SW 1271 (cell line): Measurements from ENCODE around the gene ABHD11.
"Not testable (repeated sequence)": the region's sequence is repeated elsewhere in the genome, so short reads cannot be mapped to it uniquely, and the experiment has no call there.

Source experiments
- DNase-seq, 2 experiments: peaks; one replicate each; lab custom pipeline; 2025; lab: John Stamatoyannopoulos, UW

ABHD11 gene

GRCh38 chr7:73738612-73739386, at the start of gene ABHD11:
Gene ABHD11, minus strand, starts transcription at chr7:73738802. Its CDS starts 32 bp downstream, at chr7:73738770.
- DNase-seq = peak; percentile 71 to 94

DNA sequence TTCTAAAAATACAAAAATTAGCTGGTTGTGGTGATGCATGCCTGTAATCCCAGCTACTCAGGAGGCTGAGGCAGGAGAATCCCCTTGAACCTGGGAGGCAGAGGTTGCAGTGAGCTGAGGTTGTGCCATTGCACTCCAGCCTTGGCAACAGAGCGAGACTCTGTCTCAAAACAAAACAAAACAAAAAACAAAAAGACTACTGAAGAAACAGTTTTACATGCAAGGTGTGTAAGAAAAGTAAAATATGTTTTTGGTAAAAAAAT, 49.1 kb upstream of the ABHD11 start:
- not testable (repeated sequence) for DNase-seq

DNA sequence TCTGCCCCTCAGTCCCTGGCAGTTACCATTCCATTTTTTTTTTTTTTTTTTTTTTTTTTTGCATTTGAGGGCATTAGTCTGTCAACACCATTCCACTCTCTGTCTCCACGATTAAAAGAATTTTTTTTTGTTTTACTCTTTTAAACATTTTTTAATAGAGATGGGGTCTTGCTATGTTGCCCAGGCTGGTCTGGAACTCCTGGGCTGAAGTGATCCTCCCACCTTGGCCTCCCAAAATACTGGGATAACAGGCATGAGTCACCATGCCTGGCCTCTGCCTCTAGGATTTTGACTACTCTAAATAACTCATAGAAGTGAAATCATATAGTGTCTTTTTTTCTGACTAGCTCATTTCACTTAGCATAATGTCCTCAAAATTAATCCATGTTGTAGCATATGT, 48.0 kb upstream of the ABHD11 start:
- no peak for DNase-seq

DNA sequence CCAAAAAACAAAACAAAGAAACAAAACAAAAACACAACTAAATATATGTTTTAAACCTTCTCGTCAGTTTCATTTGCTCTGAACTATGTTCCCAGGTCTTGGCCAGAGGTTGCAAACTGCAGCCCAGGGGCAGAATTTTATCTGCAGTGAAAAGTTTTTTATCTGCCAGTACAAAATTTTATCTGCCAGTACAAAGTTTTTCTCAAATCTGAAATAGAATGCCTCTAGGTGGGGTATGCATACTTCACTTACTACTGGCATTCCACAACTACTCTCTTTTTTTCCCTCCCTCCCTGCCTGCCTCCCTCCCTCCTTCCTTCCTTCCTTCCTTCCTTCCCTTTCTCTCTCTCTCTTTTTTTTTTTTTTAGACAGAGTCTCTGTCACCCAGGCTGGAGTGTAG, 40.9 kb upstream of the ABHD11 start:
- DNase-seq = no peak

GRCh38 chr7:73778801-73779389, 40.3 kb upstream of the ABHD11 start:
- no peak for DNase-seq

DNA sequence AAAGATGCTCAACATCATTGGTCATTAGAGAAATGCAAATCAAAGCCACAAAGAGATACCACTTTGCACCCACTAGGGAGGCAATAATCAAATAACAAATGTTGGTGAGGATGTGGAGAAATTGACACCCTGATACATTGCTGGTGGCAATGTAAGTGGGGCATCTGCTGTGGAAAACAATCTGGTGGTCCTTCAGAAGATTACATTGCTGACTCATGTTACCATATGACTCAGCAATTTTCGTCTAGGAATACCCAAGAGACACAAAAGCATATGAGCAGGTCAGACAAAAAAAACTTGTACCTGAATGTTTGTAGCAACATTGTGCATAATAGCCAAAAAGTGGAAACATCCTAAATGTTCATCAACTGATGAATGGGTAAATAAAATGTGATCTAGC, 36.3 kb upstream of the ABHD11 start:
- DNase-seq = no peak

- no peak for DNase-seq
Measured at GRCh38 chr7:73773700-73774517, 35.3 kb upstream of the ABHD11 start.

GRCh38 chr7:73770860-73771670, 32.5 kb upstream of the ABHD11 start:
- DNase-seq = no peak

DNA sequence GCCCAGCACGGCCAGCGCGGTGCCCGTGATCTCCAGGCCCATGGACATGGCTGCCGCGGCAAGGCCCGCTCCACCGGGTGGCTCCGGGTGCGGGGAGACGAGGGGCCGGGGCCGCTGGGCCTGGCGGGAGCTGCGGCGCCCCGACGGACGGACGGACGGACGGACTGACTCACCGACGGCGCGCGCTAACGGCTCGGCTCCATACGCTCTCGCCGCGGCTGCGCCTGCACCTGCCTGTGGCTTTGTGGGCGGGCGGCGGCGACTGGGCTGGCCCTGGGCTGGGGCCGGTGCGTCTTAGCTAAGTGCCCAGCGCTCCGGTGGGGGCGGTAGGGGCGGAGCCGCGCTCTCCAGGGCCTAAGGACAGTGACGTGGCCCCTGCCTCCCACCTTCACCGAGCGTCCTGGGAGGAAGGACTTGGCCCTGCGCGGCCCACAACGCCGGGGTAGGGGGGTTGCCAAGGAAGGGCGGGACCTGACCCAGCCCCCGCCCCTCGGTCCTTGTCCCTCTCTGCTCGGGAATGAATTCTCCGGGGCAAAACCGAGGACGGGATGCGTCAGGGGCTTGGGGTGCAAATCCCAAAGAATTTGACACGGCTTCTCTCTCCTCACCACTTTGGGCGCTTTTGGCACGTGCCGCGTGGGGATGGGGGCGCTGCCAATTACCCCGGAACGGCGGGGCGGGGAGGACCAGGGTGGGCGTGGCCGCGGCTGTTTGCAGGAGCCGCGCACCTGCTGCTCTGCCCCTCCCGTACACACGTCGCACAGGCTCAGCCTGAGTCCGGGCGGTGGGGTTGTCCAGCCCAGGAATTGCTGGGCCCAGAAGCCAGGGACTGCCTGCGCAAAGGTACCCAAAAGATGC, 31.6 kb upstream of the ABHD11 start, which contains the start of gene CLDN3:
TSS of gene CLDN3 (minus strand) at position 269 of the 858 bp plus-strand sequence. CDS start at position 48, 221 bp downstream.
- DNase-seq = no peak

GRCh38 chr7:73769481-73770001, 30.9 kb upstream of the ABHD11 start:
- no peak for DNase-seq

DNA sequence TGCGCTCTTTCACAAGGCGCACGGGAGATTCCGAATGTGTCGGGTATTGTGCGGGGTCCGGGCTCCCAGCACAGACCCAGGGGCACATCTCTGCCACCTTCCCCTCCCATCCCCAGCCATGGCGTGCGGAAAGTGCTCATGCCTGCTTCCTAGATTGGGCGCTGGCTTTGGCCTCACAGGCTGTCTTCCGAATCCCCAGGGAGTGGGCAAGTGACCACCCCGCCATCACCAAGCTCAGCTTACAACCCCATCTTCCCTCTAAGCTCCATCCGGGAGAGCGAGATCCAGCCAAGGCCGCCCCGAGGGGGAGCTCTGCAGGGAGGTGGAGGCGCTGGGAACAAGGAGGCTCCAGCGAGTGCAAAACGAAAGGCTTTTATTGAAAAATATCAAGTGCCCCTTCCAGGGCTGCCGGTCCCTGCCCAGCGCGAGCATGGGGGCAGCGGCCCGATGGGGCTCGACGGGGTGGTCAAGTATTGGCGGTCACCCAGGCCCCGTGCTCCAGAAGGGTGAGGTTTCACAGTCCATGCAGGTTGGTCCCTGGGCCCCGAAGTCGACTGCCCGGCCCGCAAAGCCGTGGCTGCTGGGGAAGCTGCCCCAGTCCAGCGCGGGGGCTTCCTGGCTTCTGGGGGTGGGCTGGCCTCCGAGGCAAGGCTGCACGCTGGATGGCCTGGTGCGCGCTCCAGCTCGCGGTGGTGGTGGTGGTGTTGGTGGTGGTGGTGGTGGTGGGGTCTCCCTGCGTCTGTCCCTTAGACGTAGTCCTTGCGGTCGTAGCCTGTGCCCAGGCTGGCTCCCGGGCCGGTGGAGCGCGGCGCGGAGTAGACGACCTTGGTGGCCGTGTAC, 30.3 kb upstream of the ABHD11 start:
- DNase-seq = no peak

GRCh38 chr7:73766556-73767229, 28.1 kb upstream of the ABHD11 start:
- DNase-seq = no peak

DNA sequence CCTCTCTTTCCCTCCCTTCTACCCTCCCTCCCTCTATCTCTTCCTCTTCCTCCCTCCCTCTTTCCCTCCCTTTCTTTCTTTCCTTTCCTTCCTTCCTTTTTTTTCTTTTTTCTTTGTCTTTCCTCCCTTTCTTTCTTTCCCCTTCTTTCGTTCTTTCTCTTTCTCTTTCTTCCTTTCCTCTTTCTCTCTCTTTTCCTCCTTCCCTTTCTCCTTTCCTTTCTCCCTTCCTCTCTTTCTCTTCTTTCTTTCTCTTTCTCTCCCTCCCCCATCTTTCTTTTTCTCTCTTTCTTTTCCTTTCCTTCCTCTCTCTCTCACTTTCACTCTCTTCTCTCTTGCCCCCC, 24.0 kb upstream of the ABHD11 start:
- DNase-seq = no peak

DNA sequence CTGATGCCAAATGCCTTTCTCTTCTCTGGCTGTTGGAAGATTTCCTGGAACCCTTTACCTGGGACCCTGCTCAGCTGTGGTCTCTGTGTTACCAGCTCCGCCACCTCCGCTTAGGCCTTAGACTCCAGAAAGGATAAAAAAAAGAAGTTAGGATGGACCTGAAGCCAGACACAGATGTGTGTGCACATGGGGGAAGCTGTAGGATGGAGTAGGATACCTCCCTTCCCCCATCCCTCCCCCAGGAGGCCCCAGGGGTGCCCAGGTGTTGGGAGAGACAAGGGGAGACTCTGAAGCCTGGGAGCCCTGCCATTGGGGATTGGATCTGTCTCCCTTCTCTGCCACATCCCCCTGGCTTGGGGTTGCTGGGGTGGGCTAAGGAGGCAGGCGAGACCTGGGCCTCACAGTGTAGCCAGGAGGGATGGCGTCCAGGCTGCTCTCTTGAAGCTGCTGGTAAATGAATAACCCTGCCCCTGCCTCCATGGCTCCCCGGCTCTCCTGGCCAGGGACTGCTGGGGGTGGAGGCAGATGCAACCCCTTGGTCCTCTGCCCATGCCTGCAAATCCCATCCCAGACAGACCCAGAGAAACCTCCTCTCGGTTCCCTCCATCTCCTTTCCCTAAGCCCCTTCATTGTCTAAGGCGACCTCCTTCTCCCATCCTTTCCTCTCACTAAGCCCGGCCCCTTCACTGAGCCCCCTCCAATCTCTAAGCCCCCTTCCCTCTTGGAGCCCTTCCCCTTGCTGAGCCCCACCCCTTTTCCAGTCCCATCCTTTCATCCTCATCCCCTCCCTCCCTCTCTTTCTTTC, 23.5 kb upstream of the ABHD11 start:
- no peak for DNase-seq

DNA sequence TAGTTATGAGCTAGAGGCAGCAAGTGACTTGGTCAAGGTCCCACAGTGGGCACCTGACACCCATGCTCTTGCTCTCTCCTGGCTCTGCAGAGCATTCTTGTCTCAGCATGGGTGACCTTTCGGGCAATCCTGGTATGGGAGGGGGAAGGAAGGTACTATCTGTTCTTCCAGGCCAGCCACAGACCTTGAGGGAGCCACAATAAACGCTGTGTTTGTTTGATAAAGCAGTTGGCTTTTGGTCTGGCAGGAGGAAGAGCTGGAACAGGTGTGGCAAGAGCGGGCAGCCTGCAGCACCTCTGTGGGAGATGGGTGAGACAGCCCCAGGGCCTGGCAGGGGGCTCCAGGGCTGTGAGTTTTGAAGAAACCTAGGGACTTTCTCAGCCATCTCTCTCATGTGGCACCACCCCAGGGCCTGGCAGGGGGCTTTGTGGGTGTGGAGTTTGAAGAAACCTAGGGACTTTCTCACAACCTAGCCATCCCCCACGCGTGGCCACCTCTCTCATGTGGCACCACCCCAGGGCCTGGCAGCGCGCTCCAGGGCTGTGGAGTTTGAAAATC, 20.1 kb upstream of the ABHD11 start:
- DNase-seq = no peak

DNA sequence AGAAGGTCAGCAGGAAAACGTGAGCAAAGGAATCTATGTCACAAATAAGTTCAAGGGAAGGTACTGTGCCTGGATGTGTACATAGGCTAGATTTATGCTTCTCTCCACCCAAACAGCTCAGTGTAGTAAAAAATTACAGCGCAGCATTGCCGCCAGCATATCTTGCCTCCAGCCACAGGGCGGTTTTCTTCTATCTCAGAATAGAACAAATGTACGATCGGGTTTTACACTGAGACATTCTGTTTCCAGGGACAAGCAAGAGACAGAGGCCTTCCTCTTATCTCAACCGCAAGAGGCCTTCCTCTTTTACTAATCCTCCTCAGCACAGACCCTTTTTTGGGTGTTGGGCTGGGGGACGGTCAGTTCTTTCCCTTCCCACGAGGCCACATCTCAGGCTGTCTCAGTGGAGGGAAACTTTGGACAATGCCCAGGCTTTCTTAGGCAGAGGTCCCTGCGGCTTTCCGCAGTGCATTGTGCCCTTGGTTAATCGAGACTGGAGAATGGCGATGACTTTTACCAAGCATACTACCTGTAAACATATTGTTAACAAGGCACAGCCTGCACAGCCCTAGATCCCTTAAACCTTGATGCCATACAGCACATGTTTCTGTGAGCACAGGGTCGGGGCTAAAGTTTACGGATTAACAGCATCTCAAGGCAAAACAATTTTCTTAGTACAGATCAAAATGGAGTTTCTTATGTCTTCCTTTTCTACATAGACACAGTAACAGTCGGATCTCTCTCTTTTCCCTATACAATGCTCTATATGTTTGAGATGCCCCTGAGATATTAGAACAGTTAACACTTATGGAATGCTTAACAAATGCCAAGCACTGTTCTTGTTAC, 11.6 kb upstream of the ABHD11 start:
- DNase-seq = no peak

GRCh38 chr7:73746378-73746777, 7.8 kb upstream of the ABHD11 start:
- DNase-seq = no peak
